NCI-H69 (cell line): ENCODE measurements around the gene CT45A5.
"Not testable (repeated sequence)": the region's sequence is repeated elsewhere in the genome, so short reads cannot be mapped to it uniquely, and the experiment has no call there.

Experiments used
- DNase-seq: peaks from one replicate; lab custom pipeline; 2025; lab: John Stamatoyannopoulos, UW

The CT45A5 gene, protein sequence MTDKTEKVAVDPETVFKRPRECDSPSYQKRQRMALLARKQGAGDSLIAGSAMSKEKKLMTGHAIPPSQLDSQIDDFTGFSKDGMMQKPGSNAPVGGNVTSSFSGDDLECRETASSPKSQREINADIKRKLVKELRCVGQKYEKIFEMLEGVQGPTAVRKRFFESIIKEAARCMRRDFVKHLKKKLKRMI

DNA sequence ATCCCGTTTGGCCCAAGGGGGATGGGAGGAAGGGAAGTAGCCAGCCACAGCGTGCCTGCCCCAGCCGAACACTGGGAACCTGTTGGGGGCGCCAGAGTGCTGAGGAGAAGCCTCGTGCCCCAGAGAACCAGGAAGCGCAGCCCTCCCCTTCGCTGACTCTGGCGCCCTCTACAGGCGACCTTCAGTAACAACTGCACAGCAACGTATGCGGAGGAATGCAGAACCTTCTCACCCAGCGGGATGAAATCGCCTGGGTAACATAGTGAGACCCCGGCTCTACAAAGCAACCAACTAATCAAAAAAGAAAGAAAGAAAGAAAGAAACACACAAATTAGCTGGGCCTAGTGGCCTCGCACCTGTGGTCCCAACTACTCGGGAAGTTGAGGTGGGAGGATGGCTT is at the start of gene CT45A5:
Gene CT45A5 (minus strand): TSS at position 101 of the 400 bp plus-strand sequence. CDS start 3,774 bp downstream, outside the sequence.
- not testable (repeated sequence) for DNase-seq

GRCh38 chrX:135819912-135820311 is 34.6 kb upstream of the CT45A5 start, which contains the start of gene CT45A2:
Gene CT45A2 (minus strand): TSS chrX:135820012. CDS start chrX:135816265, 3,747 bp downstream.
- DNase-seq: not testable (repeated sequence)

DNA sequence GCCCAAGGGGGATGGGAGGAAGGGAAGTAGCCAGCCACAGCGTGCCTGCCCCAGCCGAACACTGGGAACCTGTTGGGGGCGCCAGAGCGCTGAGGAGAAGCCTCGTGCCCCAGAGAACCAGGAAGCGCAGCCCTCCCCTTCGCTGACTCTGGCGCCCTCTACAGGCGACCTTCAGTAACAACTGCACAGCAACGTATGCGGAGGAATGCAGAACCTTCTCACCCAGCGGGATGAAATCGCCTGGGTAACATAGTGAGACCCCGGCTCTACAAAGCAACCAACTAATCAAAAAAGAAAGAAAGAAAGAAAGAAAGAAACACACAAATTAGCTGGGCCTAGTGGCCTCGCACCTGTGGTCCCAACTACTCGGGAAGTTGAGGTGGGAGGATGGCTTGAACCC is 17.4 kb upstream of the CT45A5 start, which contains the start of gene CT45A6:
Gene CT45A6 (minus strand): TSS at position 101 of the 400 bp plus-strand sequence. CDS start 3,794 bp downstream, outside the sequence.
- DNase-seq: not testable (repeated sequence)

DNA sequence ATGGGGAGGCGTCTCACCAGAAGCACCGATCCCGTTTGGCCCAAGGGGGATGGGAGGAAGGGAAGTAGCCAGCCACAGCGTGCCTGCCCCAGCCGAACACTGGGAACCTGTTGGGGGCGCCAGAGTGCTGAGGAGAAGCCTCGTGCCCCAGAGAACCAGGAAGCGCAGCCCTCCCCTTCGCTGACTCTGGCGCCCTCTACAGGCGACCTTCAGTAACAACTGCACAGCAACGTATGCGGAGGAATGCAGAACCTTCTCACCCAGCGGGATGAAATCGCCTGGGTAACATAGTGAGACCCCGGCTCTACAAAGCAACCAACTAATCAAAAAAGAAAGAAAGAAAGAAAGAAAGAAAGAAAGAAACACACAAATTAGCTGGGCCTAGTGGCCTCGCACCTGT is 17.2 kb downstream of the CT45A5 start, which contains the start of gene CT45A3:
Gene CT45A3 (minus strand): TSS at position 101 of the 400 bp plus-strand sequence. CDS start 3,747 bp downstream, outside the sequence.
- DNase-seq: not testable (repeated sequence)

DNA sequence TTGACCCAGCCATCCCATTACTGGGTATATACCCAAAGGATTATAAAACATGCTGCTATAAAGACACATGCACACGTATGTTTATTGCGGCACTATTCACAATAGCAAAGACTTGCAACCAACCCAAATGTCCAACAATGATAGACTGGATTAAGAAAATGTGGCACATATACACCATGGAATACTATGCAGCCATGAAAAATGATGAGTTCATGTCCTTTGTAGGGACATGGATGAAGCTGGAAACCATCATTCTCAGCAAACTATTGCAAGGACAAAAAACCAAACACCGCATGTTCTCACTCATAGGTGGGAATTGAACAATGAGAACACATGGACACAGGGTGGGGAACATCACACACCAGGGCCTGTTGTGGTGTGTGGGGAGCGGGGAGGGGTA is 40.6 kb downstream of the CT45A5 start:
- DNase-seq: not testable (repeated sequence)

GRCh38 chrX:135741192-135741715 is 44.0 kb downstream of the CT45A5 start:
- DNase-seq: no peak

DNA sequence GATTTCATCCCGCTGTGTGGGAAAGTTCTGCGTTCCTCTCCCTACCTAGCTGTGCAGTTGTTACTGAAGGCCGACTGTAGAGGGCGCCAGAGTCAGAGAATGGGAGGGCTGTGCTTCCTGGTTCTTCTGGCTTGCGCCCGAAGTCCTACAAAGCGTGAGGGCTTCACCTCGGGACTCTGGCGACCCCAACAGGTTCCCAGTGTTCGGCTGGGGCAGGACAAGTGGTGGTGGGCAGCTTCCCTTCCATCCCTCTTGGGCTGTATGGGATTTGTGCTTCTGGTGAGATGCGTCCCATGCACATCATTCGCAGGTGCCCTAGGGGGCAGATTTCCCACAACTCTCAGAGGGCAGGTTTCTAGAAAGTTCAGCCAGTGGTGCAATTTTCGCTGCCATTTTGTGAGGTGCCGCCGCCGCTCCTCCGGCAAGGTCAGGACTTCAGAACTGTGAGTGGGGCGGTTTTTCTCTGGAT is 44.6 kb downstream of the CT45A5 start:
- DNase-seq: no peak

GRCh38 chrX:135737366-135738071 is 47.8 kb downstream of the CT45A5 start:
- no peak for DNase-seq

DNA sequence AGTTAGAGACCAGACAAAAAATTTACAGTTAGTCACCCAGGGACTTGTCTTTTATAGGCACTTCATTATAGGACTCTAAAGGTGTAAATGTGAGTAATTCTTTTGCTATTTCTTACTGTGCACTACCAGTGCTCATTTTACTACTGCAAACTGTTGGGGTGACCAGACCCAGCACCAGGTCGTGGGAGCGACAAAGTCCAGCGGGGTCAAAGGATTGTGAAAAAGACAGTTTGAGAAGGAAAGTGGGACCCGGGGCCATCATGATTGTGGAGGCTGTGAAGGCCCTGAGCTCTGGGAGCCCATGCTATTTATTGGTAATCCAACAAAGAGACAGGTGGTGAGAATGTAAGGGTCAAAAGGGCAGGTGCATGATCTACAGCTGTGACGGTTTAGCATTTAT is 50.6 kb downstream of the CT45A5 start:
- not testable (repeated sequence) for DNase-seq
